ENCODE data around the gene SYT12. TPM values are rescaled to one million over a fixed set of nuclear protein-coding genes. Genes with fewer than 3 reads are reported as not detected.

The SYT12 gene
- total and polyA plus RNA-seq, 2 donors from 2014 or later = 0.13 to 4.2 TPM

- Histone ChIP-seq H3K27ac (ENCODE audit: low read depth in 2 of 2, low read length in 2 of 2) (no peak overlapping the region), H3K9ac (ENCODE audit: low read length in 3 of 3) (no peak overlapping the region), H3K4me1 (ENCODE audit: control insufficient read depth in 2 of 3, insufficient read depth in 2 of 3, low read depth in 1 of 3, low read length in 3 of 3) (no peaks in the 10 kb centered on the region), H3K4me3 (ENCODE audit: low read length in 3 of 3) (no peak overlapping the region), H3K27me3 (ENCODE audit: control insufficient read depth, insufficient read depth, low read length) (no peaks in the 10 kb centered on the region), H3K9me3 (ENCODE audit: control insufficient read depth in 2 of 3, insufficient read depth in 1 of 3, low read length in 3 of 3) (no peaks in the 10 kb centered on the region), H3K36me3 (ENCODE audit: control insufficient read depth in 2 of 3, insufficient read depth in 3 of 3, low read length in 3 of 3) (no peaks in the 10 kb centered on the region)
- FAIRE-seq = no peak
- DNase-seq = no peak
- TF ChIP-seq CTCF (IDR thresholded peaks at IDR 0.05; ENCODE audit: borderline replicate concordance, extremely low read depth, insufficient read depth) = no peak
- intact Hi-C loops (cut with DNase I) = no loop called here
Measured at GRCh38 chr11:66978717-66979116, 44.2 kb upstream of the SYT12 start.

- H3K4me1 ChIP-seq (ENCODE audit: control insufficient read depth in 2 of 3, insufficient read depth in 2 of 3, low read depth in 1 of 3, low read length in 3 of 3) = no peaks in the 10 kb centered on the region
- no peaks in the 10 kb centered on the region for H3K27me3 ChIP-seq (ENCODE audit: control insufficient read depth, insufficient read depth, low read length)
- intact Hi-C loops (cut with DNase I) = no loop called here
- H3K4me3 ChIP-seq (ENCODE audit: low read length in 3 of 3) = no peak overlapping the region
- no peak overlapping the region for H3K9ac ChIP-seq (ENCODE audit: low read length in 3 of 3)
- no peak for TF ChIP-seq CTCF (IDR thresholded peaks at IDR 0.05; ENCODE audit: borderline replicate concordance, extremely low read depth, insufficient read depth)
- FAIRE-seq (no peak), DNase-seq (no peak)
- no peaks in the 10 kb centered on the region for H3K9me3 ChIP-seq (ENCODE audit: control insufficient read depth in 2 of 3, insufficient read depth in 1 of 3, low read length in 3 of 3)
- no peak overlapping the region for H3K27ac ChIP-seq (ENCODE audit: low read depth in 2 of 2, low read length in 2 of 2)
- no peaks in the 10 kb centered on the region for H3K36me3 ChIP-seq (ENCODE audit: control insufficient read depth in 2 of 3, insufficient read depth in 3 of 3, low read length in 3 of 3)
Measured at GRCh38 chr11:66979336-66979980, 43.5 kb upstream of the SYT12 start.

- no peaks in the 10 kb centered on the region for H3K36me3 ChIP-seq (ENCODE audit: control insufficient read depth in 2 of 3, insufficient read depth in 3 of 3, low read length in 3 of 3)
- H3K9me3 ChIP-seq (ENCODE audit: control insufficient read depth in 2 of 3, insufficient read depth in 1 of 3, low read length in 3 of 3) = no peaks in the 10 kb centered on the region
- FAIRE-seq = no peak
- no peaks in the 10 kb centered on the region for H3K4me1 ChIP-seq (ENCODE audit: control insufficient read depth in 2 of 3, insufficient read depth in 2 of 3, low read depth in 1 of 3, low read length in 3 of 3)
- no peak for TF ChIP-seq CTCF (IDR thresholded peaks at IDR 0.05; ENCODE audit: borderline replicate concordance, extremely low read depth, insufficient read depth)
- intact Hi-C loops (cut with DNase I) = no loop called here
- no peak overlapping the region for H3K4me3 ChIP-seq (ENCODE audit: low read length in 3 of 3)
- DNase-seq = peak in 4 of 5 donors; percentile 32 to 93 (median 62)
- H3K27me3 ChIP-seq (ENCODE audit: control insufficient read depth, insufficient read depth, low read length) = no peaks in the 10 kb centered on the region
- no peak overlapping the region for H3K9ac ChIP-seq (ENCODE audit: low read length in 3 of 3)
- H3K27ac ChIP-seq (ENCODE audit: low read depth in 2 of 2, low read length in 2 of 2) = no peak overlapping the region
Measured at GRCh38 chr11:66981976-66982578, 40.9 kb upstream of the SYT12 start.
